Measurements from ENCODE around the gene OR4A5. TPM values are rescaled to one million over a fixed set of nuclear protein-coding genes. Genes with fewer than 3 reads are reported as not detected.
"Not testable (repeated sequence)": the region's sequence is repeated elsewhere in the genome, so short reads cannot be mapped to it uniquely, and the experiment has no call there.

Gene OR4A5, protein sequence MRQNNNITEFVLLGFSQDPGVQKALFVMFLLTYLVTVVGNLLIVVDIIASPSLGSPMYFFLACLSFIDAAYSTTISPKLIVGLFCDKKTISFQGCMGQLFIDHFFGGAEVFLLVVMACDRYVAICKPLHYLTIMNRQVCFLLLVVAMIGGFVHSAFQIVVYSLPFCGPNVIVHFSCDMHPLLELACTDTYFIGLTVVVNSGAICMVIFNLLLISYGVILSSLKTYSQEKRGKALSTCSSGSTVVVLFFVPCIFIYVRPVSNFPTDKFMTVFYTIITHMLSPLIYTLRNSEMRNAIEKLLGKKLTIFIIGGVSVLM
- not detected in 2 replicates for total RNA-seq

DNA sequence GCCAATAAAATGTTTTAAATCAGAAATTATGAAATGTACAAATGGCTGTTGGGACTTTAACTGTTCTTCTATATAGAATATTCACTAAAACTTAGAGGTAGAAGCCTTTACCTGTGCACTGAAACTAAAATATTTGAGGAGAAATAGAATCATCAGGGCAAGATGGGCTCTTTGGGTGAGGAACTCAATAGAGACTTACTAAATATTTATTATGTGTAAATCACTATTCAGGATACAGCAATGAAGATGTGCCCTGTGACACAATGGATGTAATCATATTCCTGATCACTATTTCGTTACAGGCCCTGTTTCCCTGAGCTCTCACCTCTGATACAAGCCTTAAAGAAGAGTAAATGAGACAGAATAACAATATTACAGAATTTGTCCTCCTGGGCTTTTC, at the start of gene OR4A5:
OR4A5 (plus strand) TSS at position 301 of the 400 bp plus-strand sequence; CDS start at position 354, 53 bp downstream.
- not testable (repeated sequence) for DNase-seq (ENCODE audit: low read depth); H3K4me3 ChIP-seq (ENCODE audit: low read depth, low read length); H3K27me3 ChIP-seq (ENCODE audit: control insufficient read depth, insufficient read depth, low read length); H3K36me3 ChIP-seq (ENCODE audit: control insufficient read depth, insufficient read depth, low read length)

DNA sequence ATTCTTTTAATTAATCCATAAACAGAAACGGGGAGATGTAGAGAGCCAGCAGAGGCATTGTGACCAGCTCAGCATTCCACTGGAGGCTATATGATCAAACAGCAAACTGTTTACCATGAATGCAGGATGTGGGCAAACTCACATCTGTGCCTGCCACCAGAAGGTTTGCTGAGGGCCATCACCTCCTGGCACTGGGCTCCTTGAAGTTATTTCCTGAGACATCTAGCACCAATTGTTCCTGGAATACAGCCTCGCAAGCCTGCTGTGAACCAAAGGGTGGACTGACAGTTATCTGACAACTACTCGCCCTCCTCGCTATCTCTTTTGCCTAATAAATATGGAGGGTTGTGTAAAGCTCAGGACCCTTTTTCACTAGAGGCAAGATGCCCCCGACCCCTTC, 13.5 kb downstream of the OR4A5 start:
- H3K36me3 ChIP-seq (ENCODE audit: control insufficient read depth, insufficient read depth, low read length); H3K27me3 ChIP-seq (ENCODE audit: control insufficient read depth, insufficient read depth, low read length); H3K4me3 ChIP-seq (ENCODE audit: low read depth, low read length); DNase-seq (ENCODE audit: low read depth): not testable (repeated sequence)

Other genes starting within 250 kb of the OR4A5 start
- gene OR4C46, start 102.8 kb upstream of the OR4A5 start, total RNA-seq, result not detected in 2 replicates